NB4 (cell line): ENCODE results near the gene UBAP2.

Experiments used
- POLR2A ChIP-seq: IDR thresholded peaks from 2 replicates; pipeline ENCODE4 v1.6.1; 2011; ENCODE audit warnings: mild to moderate bottlenecking; ENCODE audit not compliant: insufficient read length; ENCODE audit errors: extremely low read depth
- TF ChIP-seq, protein P1 (sequence below): IDR thresholded peaks from one replicate; pipeline ENCODE4 v1.5.1; 2012; ENCODE audit warnings: low read depth, low read length
- TF ChIP-seq, protein P2 (sequence below): IDR thresholded peaks from 2 replicates; pipeline ENCODE4 v1.6.1; 2011; ENCODE audit warnings: low read depth, low read length

DNA sequence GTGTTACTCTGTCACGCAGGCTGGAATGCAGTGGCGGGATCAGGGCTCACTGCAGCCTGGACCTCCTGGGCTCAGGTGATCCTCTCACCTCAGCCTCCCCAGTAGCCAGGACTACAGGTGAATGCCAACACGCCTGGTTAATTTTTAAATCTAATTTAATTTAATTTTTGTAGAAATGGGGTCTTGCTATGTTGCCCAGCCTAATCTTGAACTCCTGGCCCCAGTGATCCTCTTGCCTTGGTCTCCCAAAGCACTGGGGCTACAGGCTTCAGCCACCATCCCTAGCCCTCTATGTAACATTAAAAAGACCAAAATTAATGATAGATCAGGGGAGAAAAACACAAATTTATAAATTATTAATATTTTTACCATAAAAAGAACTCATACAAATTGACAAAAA lies 11.3 kb upstream of the UBAP2 start:
- TF ChIP-seq POLR2A: no peak
- TF ChIP-seq, protein P1, sequence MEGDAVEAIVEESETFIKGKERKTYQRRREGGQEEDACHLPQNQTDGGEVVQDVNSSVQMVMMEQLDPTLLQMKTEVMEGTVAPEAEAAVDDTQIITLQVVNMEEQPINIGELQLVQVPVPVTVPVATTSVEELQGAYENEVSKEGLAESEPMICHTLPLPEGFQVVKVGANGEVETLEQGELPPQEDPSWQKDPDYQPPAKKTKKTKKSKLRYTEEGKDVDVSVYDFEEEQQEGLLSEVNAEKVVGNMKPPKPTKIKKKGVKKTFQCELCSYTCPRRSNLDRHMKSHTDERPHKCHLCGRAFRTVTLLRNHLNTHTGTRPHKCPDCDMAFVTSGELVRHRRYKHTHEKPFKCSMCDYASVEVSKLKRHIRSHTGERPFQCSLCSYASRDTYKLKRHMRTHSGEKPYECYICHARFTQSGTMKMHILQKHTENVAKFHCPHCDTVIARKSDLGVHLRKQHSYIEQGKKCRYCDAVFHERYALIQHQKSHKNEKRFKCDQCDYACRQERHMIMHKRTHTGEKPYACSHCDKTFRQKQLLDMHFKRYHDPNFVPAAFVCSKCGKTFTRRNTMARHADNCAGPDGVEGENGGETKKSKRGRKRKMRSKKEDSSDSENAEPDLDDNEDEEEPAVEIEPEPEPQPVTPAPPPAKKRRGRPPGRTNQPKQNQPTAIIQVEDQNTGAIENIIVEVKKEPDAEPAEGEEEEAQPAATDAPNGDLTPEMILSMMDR: no peak
- TF ChIP-seq, protein P2, sequence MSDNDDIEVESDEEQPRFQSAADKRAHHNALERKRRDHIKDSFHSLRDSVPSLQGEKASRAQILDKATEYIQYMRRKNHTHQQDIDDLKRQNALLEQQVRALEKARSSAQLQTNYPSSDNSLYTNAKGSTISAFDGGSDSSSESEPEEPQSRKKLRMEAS: no peak
